Smooth muscle cell of the brain vasculature (primary cell): ENCODE measurements around the gene MRPL39.
A peak's percentile ranks its signal among the peaks of the same experiment; 100 is the strongest.
"Not testable (repeated sequence)": the region's sequence is repeated elsewhere in the genome, so short reads cannot be mapped to it uniquely, and the experiment has no call there.

ENCODE experiments used
- DNase-seq: peaks from one replicate; pipeline ENCODE4 v3.0.0-alpha.2; 2012; ENCODE audit warnings: low read depth, low spot score

Gene MRPL39

GRCh38 chr21:25607151-25608043, at the start of gene MRPL39:
Gene MRPL39, minus strand, starts transcription at chr21:25607481. Its CDS starts 6 bp downstream, at chr21:25607475.
- DNase-seq = peak; percentile 72

GRCh38 chr21:25656412-25656811, 49.1 kb upstream of the MRPL39 start:
- no peak for DNase-seq

- DNase-seq = no peak
These were observed 41.9 kb upstream of the MRPL39 start for GRCh38 chr21:25649146-25649545.

GRCh38 chr21:25647647-25648046, 40.4 kb upstream of the MRPL39 start:
- no peak for DNase-seq

GRCh38 chr21:25646474-25646873, 39.2 kb upstream of the MRPL39 start:
- DNase-seq = no peak

- no peak for DNase-seq
These were observed 36.2 kb upstream of the MRPL39 start for GRCh38 chr21:25643486-25643885.

- no peak for DNase-seq
These were observed 33.6 kb upstream of the MRPL39 start for GRCh38 chr21:25640943-25641292.

- DNase-seq = no peak
These were observed 33.1 kb upstream of the MRPL39 start for GRCh38 chr21:25640202-25640942.

GRCh38 chr21:25639551-25640201, 32.4 kb upstream of the MRPL39 start:
- DNase-seq = no peak

GRCh38 chr21:25638660-25639550, 31.6 kb upstream of the MRPL39 start, which contains the start of gene JAM2:
Gene JAM2, plus strand, starts transcription at chr21:25639258. Its CDS starts 564 bp downstream, at chr21:25639822.
- DNase-seq = no peak

GRCh38 chr21:25637851-25638659, 30.8 kb upstream of the MRPL39 start:
- no peak for DNase-seq

GRCh38 chr21:25636727-25637126, 29.4 kb upstream of the MRPL39 start:
- no peak for DNase-seq

GRCh38 chr21:25635310-25635709, 28.0 kb upstream of the MRPL39 start:
- no peak for DNase-seq

GRCh38 chr21:25632296-25632695, 25.0 kb upstream of the MRPL39 start:
- DNase-seq = no peak

- DNase-seq = no peak
These were observed 19.5 kb upstream of the MRPL39 start for GRCh38 chr21:25626757-25627156.

GRCh38 chr21:25625776-25626555, 18.7 kb upstream of the MRPL39 start:
- not testable (repeated sequence) for DNase-seq

GRCh38 chr21:25625036-25625435, 17.8 kb upstream of the MRPL39 start:
- DNase-seq = no peak

GRCh38 chr21:25624511-25624910, 17.2 kb upstream of the MRPL39 start:
- no peak for DNase-seq

- DNase-seq = no peak
These were observed 11.9 kb upstream of the MRPL39 start for GRCh38 chr21:25619198-25619597.

- DNase-seq = no peak
These were observed 8.6 kb upstream of the MRPL39 start for GRCh38 chr21:25615880-25616279.
